H9 (cell line): ENCODE measurements around the gene MRLN. TPM values are rescaled to one million over a fixed set of nuclear protein-coding genes. Genes with fewer than 3 reads are reported as not detected.

Experiments
- DNase-seq: peaks from one replicate; pipeline ENCODE4 v3.0.0-alpha.2; 2017
- H2AFZ ChIP-seq: one replicate; pipeline ENCODE4 v1.6.1; 2013; ENCODE audit warnings: mild to moderate bottlenecking, low read length, control low read depth, moderate library complexity
- H2AK5ac ChIP-seq: 2 replicates; pipeline ENCODE4 v1.6.1; 2013; ENCODE audit warnings: low read length, control low read depth, mixed read lengths; ENCODE audit not compliant: insufficient read length
- H2BK120ac ChIP-seq: one replicate; pipeline ENCODE4 v1.6.1; 2013; ENCODE audit warnings: low read depth, mild to moderate bottlenecking, low read length, control low read depth, inconsistent platforms; ENCODE audit not compliant: poor library complexity, severe bottlenecking
- H2BK12ac ChIP-seq: 2 replicates; pipeline ENCODE4 v1.6.1; 2013; ENCODE audit warnings: low read length, control low read depth, mixed read lengths, low read depth; ENCODE audit not compliant: insufficient read length
- H2BK15ac ChIP-seq: 2 replicates; pipeline ENCODE4 v1.6.1; 2013; ENCODE audit warnings: low read depth, low read length, control low read depth
- H2BK20ac ChIP-seq: one replicate; pipeline ENCODE4 v1.6.1; 2013; ENCODE audit warnings: low read depth, mild to moderate bottlenecking, low read length, control low read depth, inconsistent platforms; ENCODE audit not compliant: poor library complexity, severe bottlenecking
- H2BK5ac ChIP-seq: 2 replicates; pipeline ENCODE4 v1.6.1; 2013; ENCODE audit warnings: low read length, control low read depth, mixed read lengths; ENCODE audit not compliant: insufficient read length
- H3K14ac ChIP-seq: 2 replicates; pipeline ENCODE4 v1.6.1; 2013; ENCODE audit warnings: low read length, control low read depth; ENCODE audit not compliant: insufficient read depth
- H3K18ac ChIP-seq: 2 replicates; pipeline ENCODE4 v1.6.1; 2013; ENCODE audit warnings: low read depth, mild to moderate bottlenecking, mixed read lengths, low read length, control low read depth; ENCODE audit not compliant: insufficient read length
- H3K23ac ChIP-seq: 2 replicates; pipeline ENCODE4 v1.6.1; 2013; ENCODE audit warnings: low read length, control low read depth, mixed read lengths, low read depth; ENCODE audit not compliant: insufficient read length
- H3K23me2 ChIP-seq: 2 replicates; pipeline ENCODE4 v1.6.1; 2013; ENCODE audit warnings: low read depth, mild to moderate bottlenecking, mixed read lengths, low read length, control low read depth; ENCODE audit not compliant: insufficient read length, poor library complexity, severe bottlenecking
- H3K27ac ChIP-seq: 2 replicates; pipeline ENCODE4 v1.5.1; 2013; ENCODE audit warnings: low read length, control low read depth, mixed read lengths, low read depth; ENCODE audit not compliant: insufficient read length
- H3K27me3 ChIP-seq: 2 replicates; pipeline ENCODE4 v1.6.1; 2013; ENCODE audit warnings: low read length, control low read depth, inconsistent platforms; ENCODE audit not compliant: insufficient read depth
- H3K4ac ChIP-seq: 2 replicates; pipeline ENCODE4 v1.6.1; 2013; ENCODE audit warnings: low read depth, mild to moderate bottlenecking, control low read depth, inconsistent platforms, low read length, moderate library complexity
- H3K4me1 ChIP-seq: 2 replicates; pipeline ENCODE4 v1.6.1; 2013; ENCODE audit warnings: low read length, control low read depth, inconsistent platforms; ENCODE audit not compliant: insufficient read depth
- H3K4me2 ChIP-seq: 2 replicates; pipeline ENCODE4 v1.6.1; 2013; ENCODE audit warnings: low read length, control low read depth, mixed read lengths; ENCODE audit not compliant: insufficient read length, insufficient read depth
- H3K56ac ChIP-seq: 2 replicates; pipeline ENCODE4 v1.6.1; 2013; ENCODE audit warnings: low read depth, mild to moderate bottlenecking, mixed read lengths, low read length, control low read depth; ENCODE audit not compliant: insufficient read length
- H3K79me1 ChIP-seq: 2 replicates; pipeline ENCODE4 v1.6.1; 2013; ENCODE audit warnings: low read depth, mild to moderate bottlenecking, moderate library complexity, low read length, control low read depth, inconsistent platforms; ENCODE audit not compliant: insufficient read depth, poor library complexity, severe bottlenecking
- H3K79me2 ChIP-seq: 2 replicates; pipeline ENCODE4 v1.6.1; 2013; ENCODE audit warnings: low read length, control low read depth, inconsistent platforms; ENCODE audit not compliant: insufficient read depth
- H3K9ac ChIP-seq: 2 replicates; pipeline ENCODE4 v1.6.1; 2013; ENCODE audit warnings: low read length, control low read depth, mixed read lengths; ENCODE audit not compliant: insufficient read length; ENCODE audit errors: extremely low read depth
- H3K9me3 ChIP-seq: one replicate; pipeline ENCODE4 v1.6.1; 2013; ENCODE audit warnings: low read depth, low read length, inconsistent platforms; ENCODE audit not compliant: control insufficient read depth
- H3T11ph ChIP-seq: one replicate; pipeline ENCODE4 v1.6.1; 2013; ENCODE audit warnings: mild to moderate bottlenecking, low read length, control low read depth, inconsistent platforms
- H4K20me1 ChIP-seq: one replicate; pipeline ENCODE4 v1.6.1; 2013; ENCODE audit not compliant: control insufficient read depth, insufficient read length, insufficient read depth
- H4K5ac ChIP-seq: 2 replicates; pipeline ENCODE4 v1.6.1; 2013; ENCODE audit warnings: low read depth, mild to moderate bottlenecking, mixed read lengths, low read length, control low read depth; ENCODE audit not compliant: insufficient read length
- H4K8ac ChIP-seq: replicated peaks from 2 replicates; pipeline ENCODE4 v1.6.1; 2013; ENCODE audit warnings: low read length, control low read depth, mixed read lengths, low read depth; ENCODE audit not compliant: insufficient read length
- H4K91ac ChIP-seq: 2 replicates; pipeline ENCODE4 v1.6.1; 2013; ENCODE audit warnings: low read depth, mild to moderate bottlenecking, moderate library complexity, mixed read lengths, low read length, control low read depth; ENCODE audit not compliant: insufficient read length
- H3K27ac Mint-ChIP-seq, 3 experiments: 2 replicates in 2 of 3; 3 replicates in 1 of 3; pipeline ENCODE4 v1.8.0; 2020 to 2021; ENCODE audit warnings: mixed read lengths in 3 of 3, mild to moderate bottlenecking in 1 of 3, moderate library complexity in 1 of 3
- H3K27me3 Mint-ChIP-seq: 2 replicates; pipeline ENCODE4 v1.8.0; 2021; ENCODE audit warnings: low read depth, mild to moderate bottlenecking, moderate library complexity, mixed read lengths
- H3K36me3 Mint-ChIP-seq, 3 experiments: 2 replicates in 2 of 3; 3 replicates in 1 of 3; pipeline ENCODE4 v1.8.0; 2020 to 2021; ENCODE audit warnings: low read depth in 3 of 3, mixed read lengths in 3 of 3; ENCODE audit not compliant: insufficient read depth in 1 of 3
- H3K4me1 Mint-ChIP-seq, 2 experiments: 2 replicates each; pipeline ENCODE4 v1.8.0; 2020; ENCODE audit warnings: mixed read lengths in 2 of 2
- H3K4me3 Mint-ChIP-seq, 2 experiments: 2 replicates in 1 of 2; 3 replicates in 1 of 2; pipeline ENCODE4 v1.8.0; 2020 to 2021; ENCODE audit warnings: mild to moderate bottlenecking in 2 of 2, mixed read lengths in 2 of 2, moderate library complexity in 1 of 2
- H3K9me3 Mint-ChIP-seq, 2 experiments: 2 replicates in 1 of 2; 3 replicates in 1 of 2; pipeline ENCODE4 v1.8.0; 2020; ENCODE audit warnings: mild to moderate bottlenecking in 2 of 2, mixed read lengths in 2 of 2, moderate library complexity in 1 of 2
- CTCF ChIP-seq: fragments of 200-600 bp; sonication (generic); conservative IDR thresholded peaks from 3 replicates; pipeline ENCODE4 v1.8.0; 2021; ENCODE audit warnings: antibody characterized with exemption, mild to moderate bottlenecking
- WGBS: extraction: QIAGEN DNeasy Blood & Tissue Kit; methylation state at CpG from one replicate; pipeline ENCODE4 v1.1.7; 2013; ENCODE audit warnings: missing lambda C conversion rate, low lambda C conversion rate, mixed read lengths; ENCODE audit not compliant: insufficient read length; ENCODE audit errors: extremely low coverage; 5-methylcytosine and 5-hydroxymethylcytosine counted together
- long read RNA-seq: library from polyadenylated mRNA; unstranded; transcript quantifications from one replicate; pipeline ENCODE4 v2.0.0, GENCODE V29; 2020
- total RNA-seq: library from RNA; stranded (reverse); gene quantifications from 2 replicates; pipeline ENCODE4 v1.2.1, GENCODE V29; 2021

Gene MRLN
- total RNA-seq, result not detected in 2 replicates
- long read RNA-seq, result 0 reads

DNA sequence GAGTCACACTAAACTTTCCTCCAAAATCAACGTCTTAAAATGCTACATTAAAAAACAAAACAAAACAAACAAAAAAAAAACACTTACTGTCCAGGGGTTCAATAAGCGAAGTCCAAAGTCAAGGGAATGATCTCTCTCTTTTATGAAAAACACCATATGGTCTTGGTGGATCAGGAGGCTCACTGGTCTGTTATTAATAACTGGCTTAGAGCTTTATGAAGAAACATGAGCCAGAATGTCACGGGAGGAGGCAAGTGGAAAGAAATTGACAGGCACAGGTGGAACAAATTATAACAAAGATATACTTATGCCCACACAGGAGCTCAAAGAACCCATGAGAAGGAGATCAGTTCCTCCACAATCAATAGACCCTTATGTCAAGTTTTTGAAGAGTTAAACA is at the start of gene MRLN:
Gene MRLN (minus strand): TSS at position 189 of the 400 bp plus-strand sequence.
- Histone ChIP-seq H3K27ac (no peak within 1 kb of the TSS), H2BK120ac (no peak within 1 kb of the TSS), H3K4me2 (no peak within 1 kb of the TSS), H4K5ac (no peak within 1 kb of the TSS), H3K79me2 (no peaks in the 10 kb centered on the region), H3K4me1 (no peaks in the 10 kb centered on the region; the same call in 1 of the 2 replicates), H3K79me1 (no peaks in the 10 kb centered on the region), H3K14ac (no peak within 1 kb of the TSS), H3K23ac (no peak within 1 kb of the TSS), H3K27me3 (no peaks in the 10 kb centered on the region), H4K8ac (no peak within 1 kb of the TSS), H2AK5ac (no peak within 1 kb of the TSS), H2AFZ (no peak within 1 kb of the TSS), H2BK5ac (no peak within 1 kb of the TSS), H4K91ac (no peak within 1 kb of the TSS), H3T11ph (no peak within 1 kb of the TSS), H3K18ac (no peak within 1 kb of the TSS), H3K23me2 (no peaks in the 10 kb centered on the region), H3K4ac (no peak within 1 kb of the TSS), H2BK12ac (no peak within 1 kb of the TSS), H3K56ac (no peak within 1 kb of the TSS), H3K9ac (no peak within 1 kb of the TSS), H2BK15ac (no peak within 1 kb of the TSS), H3K9me3 (no peaks in the 10 kb centered on the region), H2BK20ac (no peak within 1 kb of the TSS), H4K20me1 (no peaks in the 10 kb centered on the region)
- H3K27ac Mint-ChIP-seq, result no peak within 1 kb of the TSS; a peak in 1 of 7 replicates
- no peaks in the 10 kb centered on the region for H3K27me3 Mint-ChIP-seq
- no peak within 1 kb of the TSS for H3K4me3 Mint-ChIP-seq
- no peak for DNase-seq
- H3K9me3 Mint-ChIP-seq, result no peaks in the 10 kb centered on the region
- H3K36me3 Mint-ChIP-seq, result no peaks in the 10 kb centered on the region
- TF ChIP-seq CTCF, result no peak
- H3K4me1 Mint-ChIP-seq, result peaks cover 7 to 8% of the 10 kb centered on the region in 2 experiments
- WGBS, result 100% methylated on average over 1 of the region's 3 CpGs
